GM21529 (cell line): Measurements from ENCODE around the gene ABCC4.

ENCODE experiments used
- ATAC-seq: cut with Tn5 transposase; IDR thresholded peaks from one replicate; pipeline ENCODE4 v1.9.1; 2021; ENCODE audit not compliant: unreplicated experiment

The ABCC4 gene

GRCh38 chr13:95019886-95020285 is 281.4 kb downstream of the ABCC4 start:
- no peak for ATAC-seq

- ATAC-seq, result no peak
Measured at GRCh38 chr13:95007322-95007721, 293.9 kb downstream of the ABCC4 start.

- no peak for ATAC-seq
Measured at GRCh38 chr13:95005300-95005699, 296.0 kb downstream of the ABCC4 start.

GRCh38 chr13:95003019-95003813 is 298.0 kb downstream of the ABCC4 start:
- no peak for ATAC-seq

- ATAC-seq, result no peak
Measured at GRCh38 chr13:95002126-95002525, 299.1 kb downstream of the ABCC4 start.

GRCh38 chr13:94999871-95000270 is 301.4 kb downstream of the ABCC4 start:
- ATAC-seq, result no peak

- ATAC-seq, result no peak
Measured at GRCh38 chr13:94997126-94997525, 304.1 kb downstream of the ABCC4 start.

- ATAC-seq, result no peak
Measured at GRCh38 chr13:94996445-94996844, 304.8 kb downstream of the ABCC4 start.

- ATAC-seq, result no peak
Measured at GRCh38 chr13:94994506-94994905, 306.7 kb downstream of the ABCC4 start.

GRCh38 chr13:94993616-94994015 is 307.6 kb downstream of the ABCC4 start:
- no peak for ATAC-seq

- no peak for ATAC-seq
Measured at GRCh38 chr13:94992036-94992960, 309.0 kb downstream of the ABCC4 start.

GRCh38 chr13:94988654-94989053 is 312.6 kb downstream of the ABCC4 start:
- no peak for ATAC-seq

- ATAC-seq, result no peak
Measured at GRCh38 chr13:94987869-94988268, 313.4 kb downstream of the ABCC4 start.

GRCh38 chr13:94987081-94987480 is 314.2 kb downstream of the ABCC4 start:
- ATAC-seq, result no peak

- no peak for ATAC-seq
Measured at GRCh38 chr13:94984958-94985357, 316.3 kb downstream of the ABCC4 start.

GRCh38 chr13:94978516-94978915 is 322.7 kb downstream of the ABCC4 start:
- ATAC-seq, result no peak

GRCh38 chr13:94974015-94974951 is 327.0 kb downstream of the ABCC4 start:
- ATAC-seq, result no peak

GRCh38 chr13:94972262-94972661 is 329.0 kb downstream of the ABCC4 start:
- ATAC-seq, result no peak
